HG03378 (cell line): Measurements from ENCODE around the gene CRMP1.
"Not testable (repeated sequence)": the region's sequence is repeated elsewhere in the genome, so short reads cannot be mapped to it uniquely, and the experiment has no call there.

Experiments used
- ATAC-seq: cut with Tn5 transposase; IDR thresholded peaks from one replicate; pipeline ENCODE4 v1.9.1; 2021; ENCODE audit warnings: mild to moderate bottlenecking, moderate library complexity; ENCODE audit not compliant: unreplicated experiment

The CRMP1 gene

GRCh38 chr4:5825321-5826041 lies 67.4 kb downstream of the CRMP1 start:
- ATAC-seq = no peak

DNA sequence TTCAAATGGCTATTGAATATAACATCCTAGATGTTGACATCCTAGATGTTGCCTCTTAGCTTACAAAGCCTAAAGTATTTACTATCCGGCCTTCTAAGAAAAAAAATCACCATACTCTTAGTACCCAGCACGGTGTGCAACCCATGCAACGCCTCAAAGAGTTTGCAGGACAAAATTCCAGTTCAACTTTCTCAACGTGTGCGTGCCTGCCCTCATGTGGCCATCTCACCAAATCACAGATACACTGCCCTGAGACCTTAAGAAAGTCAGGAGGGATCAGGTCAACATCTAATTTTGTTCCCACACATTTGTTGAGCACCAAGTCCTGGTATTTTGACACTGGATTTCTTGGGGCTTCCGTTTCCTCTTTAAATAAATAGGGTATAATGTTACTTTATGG lies 68.3 kb downstream of the CRMP1 start:
- no peak for ATAC-seq

- no peak for ATAC-seq
These were observed 68.7 kb downstream of the CRMP1 start for GRCh38 chr4:5824227-5824626.

DNA sequence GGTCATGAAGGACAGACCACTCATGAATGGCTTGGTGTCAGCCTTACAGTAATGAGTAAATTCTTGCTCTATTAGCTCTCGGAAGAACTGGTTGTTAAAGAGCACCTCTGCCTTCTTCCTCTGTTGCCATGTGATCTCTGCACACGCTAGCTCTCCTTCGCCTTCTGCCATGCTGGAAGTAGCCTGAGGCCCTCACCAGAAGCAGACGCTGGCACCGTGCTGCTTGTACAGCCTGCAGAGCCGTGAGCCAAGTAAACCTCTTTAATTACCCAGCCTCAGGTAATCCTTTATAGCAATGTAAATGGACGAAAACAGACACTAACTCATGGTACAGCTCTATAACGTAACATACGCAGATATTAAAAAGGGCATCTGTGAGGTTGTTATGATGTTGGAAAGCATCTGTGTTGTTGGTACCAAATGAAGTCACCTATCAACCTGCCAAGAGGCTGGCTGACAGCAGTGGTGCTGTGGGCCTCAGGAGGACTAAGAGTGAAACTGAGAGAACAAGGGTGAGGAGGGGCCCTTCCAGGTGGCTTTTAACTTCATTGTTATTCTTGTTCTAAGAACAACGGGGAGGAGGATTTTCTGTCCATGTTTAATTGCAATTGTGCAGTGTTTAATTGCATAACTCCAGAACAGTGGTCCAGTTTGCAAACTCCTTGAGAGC lies 69.2 kb downstream of the CRMP1 start:
- ATAC-seq = no peak

GRCh38 chr4:5822619-5823018 lies 70.3 kb downstream of the CRMP1 start:
- ATAC-seq = no peak

GRCh38 chr4:5821665-5822358 lies 71.1 kb downstream of the CRMP1 start:
- ATAC-seq = no peak

DNA sequence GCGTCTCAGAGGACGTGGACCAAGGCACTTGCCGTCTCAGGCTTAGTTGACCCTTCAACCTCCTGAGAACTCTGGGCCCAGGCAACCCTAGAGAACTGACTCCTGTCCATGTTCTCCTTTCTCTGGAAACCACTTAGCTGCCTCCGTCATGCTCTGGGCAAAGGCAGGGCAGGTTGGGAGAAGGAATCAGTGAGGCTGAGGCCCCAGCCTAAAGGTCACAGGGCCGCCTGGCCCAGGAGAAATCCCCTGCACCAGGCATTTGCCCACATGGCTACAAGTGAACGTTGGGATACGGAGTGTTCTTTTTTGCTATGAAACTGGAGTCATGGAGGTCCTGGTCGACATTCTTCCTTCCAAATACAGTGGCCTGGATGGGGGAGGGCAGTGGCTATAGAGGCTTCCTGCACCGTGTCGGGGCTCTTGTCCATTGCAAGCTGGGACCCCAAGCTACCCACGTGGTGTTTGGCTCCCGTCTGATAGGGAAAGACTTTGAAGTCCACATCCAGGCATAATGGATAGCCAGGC lies 76.0 kb downstream of the CRMP1 start:
- ATAC-seq = no peak

DNA sequence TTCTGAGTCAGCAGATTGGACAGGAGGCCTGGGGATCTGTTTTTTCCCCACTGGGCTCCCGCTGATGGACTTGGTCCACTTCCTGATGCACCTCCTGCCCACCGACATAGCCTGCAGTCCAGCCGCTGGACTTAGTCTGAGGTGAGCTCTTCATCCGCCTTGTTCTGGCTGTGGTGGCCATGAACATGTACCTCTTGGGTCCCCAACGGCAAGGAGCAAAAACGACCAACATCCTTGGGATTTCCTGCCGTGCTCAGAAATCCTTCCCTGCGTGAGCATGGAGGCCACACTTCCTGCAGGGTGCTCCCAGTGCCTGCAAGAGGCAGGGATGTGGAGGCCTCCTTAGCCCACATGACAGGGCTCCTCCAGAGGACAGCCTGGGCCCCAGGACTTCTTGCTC lies 76.8 kb downstream of the CRMP1 start:
- ATAC-seq = no peak

DNA sequence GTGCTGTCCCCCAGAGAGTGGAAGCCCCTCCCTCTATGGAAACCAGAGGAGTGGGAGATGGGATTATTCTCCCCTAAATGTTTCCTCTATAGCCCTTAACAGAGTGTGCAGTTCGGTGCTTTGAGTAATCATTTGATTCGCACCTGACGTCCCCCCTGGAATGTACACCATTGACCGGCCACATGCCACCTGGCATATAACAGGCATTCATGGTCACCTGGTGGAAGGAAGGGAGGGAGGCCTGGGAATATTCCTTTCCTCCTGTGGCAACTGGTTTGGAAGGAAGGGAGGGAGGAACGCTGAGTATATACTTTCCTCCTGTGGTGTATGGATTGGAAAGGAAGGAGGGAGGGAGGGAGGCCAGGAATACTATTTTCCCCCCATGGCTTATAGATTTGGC lies 77.2 kb downstream of the CRMP1 start:
- ATAC-seq = no peak

- no peak for ATAC-seq
These were observed 78.5 kb downstream of the CRMP1 start for GRCh38 chr4:5814421-5814820.

DNA sequence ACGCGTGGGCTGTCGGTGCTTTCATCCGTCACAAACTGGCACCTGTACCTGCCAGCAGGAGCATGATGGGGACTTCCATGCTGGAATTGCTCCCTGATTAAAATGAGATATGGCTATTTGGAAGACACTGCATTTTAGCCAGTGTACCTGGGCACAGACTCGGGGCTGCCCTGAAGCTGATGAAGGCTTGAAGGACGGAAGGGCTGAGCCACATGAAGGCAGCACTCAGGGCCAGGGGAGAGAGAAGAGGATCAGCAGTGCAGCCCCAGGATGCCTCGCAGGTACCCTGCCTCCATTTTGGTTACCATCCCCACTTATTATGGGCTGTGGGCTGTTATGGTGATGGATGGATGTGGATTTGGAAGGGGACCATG lies 79.0 kb downstream of the CRMP1 start:
- ATAC-seq = no peak

GRCh38 chr4:5812506-5813229 lies 80.2 kb downstream of the CRMP1 start:
- no peak for ATAC-seq

DNA sequence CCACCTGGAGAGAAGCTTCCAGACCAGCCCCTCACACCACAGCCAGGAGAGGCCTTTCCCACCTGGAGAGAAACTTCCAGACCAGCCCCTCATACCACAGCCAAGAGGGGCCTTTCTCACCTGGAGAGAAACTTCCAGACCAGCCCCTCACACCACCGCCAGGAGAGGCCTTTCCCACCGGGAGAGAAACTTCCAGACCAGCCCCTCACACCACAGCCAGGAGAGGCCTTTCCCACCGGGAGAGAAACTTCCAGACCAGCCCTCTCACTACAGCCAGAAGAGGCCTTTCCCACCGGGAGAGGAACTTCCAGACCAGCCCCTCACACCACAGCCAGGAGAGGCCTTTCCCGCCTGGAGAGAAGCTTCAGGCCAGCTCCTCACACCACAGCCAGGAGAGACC lies 80.8 kb downstream of the CRMP1 start:
- not testable (repeated sequence) for ATAC-seq

DNA sequence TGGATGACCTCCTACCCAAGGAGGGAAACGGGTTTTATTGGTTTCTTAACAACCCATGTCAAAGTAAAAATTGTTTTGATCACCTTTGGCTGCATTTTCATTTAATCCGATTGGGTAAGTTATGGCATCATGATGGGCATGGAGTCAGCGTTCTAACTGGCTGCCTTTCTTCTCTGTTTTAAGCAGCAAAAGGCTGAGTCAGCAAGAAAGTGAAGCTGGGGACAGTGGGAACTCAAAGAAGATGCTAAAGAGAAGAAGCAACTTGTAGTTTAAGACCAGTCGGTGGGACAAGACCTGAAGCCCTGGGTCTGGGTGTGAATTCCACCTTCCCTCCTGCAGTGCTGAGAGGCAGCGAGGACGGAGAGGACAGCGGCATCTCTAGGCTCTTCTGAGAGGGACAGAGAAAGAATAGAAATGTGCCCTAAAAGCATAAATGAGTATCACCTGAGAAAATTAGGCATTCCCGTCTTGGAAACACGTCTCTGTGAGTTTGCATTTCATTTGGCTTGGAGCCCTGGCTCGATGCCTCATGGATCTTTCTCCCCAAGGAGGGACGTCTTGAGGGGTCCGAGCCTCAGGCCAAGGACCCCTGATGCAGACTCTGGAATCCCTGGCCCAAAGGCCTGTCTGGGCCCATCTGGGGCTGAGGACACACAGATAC lies 82.0 kb downstream of the CRMP1 start:
- ATAC-seq = no peak

DNA sequence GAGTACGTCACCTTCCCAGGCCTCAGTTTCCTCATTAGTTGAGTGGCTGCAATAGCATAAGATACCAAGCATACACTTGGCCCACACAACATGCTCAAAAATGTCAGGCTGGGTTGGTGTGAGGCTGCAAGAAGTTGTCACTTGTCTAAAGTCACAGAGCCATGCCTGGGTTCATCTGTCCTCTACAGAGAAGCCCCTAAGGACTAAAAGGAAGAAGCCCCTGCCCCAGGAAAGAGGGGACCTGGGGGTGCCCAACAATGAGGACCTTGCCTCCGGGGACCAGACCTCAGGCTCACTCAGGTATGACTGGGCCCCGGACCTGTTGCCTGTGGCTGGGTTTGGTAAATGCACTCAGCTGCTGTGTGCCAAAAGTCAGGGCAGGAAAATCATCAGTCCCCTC lies 82.7 kb downstream of the CRMP1 start:
- ATAC-seq = no peak

DNA sequence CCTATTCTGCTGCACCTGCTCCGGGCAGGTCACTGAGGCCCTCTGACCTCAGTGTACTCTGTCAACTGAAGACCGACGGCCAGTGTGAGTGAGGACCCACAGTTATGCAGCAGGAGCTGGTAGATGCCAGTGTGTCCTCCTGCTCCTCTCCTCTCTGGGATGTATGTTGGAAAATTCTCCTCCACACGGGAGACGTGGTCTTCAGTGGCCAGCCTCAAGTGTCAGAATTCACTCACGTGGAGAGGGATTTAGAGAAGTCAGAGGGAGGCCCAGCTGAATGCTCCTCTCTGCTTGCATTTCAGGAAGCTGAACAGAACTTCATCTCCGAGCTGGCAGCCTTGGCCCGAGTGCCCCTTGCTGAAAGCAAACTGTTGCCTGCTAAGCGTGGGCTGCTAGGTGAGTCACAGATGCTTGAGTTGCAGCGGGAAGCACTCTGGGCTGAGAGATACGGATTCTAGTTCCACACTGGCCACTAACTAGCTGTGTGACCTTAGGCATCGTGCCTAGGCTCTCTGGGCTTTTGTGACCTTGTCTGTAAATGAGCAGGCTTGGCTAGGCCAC lies 83.6 kb downstream of the CRMP1 start:
- ATAC-seq = no peak

GRCh38 chr4:5808081-5808741 lies 84.7 kb downstream of the CRMP1 start:
- ATAC-seq = no peak

GRCh38 chr4:5805270-5805669 lies 87.6 kb downstream of the CRMP1 start:
- no peak for ATAC-seq

DNA sequence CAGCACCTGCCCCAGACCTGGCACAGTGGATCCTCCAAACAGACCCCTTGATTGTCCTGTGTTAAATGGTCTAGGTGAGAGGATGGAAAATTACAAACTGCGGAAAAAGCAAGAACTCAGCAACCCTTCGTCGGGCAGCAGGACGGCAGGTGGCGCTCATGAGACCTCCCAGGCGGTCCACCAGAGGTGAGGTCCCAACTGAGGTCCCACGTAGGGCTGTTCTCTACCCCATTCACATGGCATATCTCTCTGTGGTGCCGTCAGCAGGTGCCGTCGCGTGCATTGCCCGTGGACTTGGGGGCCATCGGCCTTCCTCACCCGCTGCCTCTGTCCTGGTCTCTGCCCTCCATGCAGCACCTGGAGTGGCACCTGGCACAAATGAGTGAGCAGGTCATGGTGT lies 88.2 kb downstream of the CRMP1 start:
- no peak for ATAC-seq

GRCh38 chr4:5802565-5802964 lies 90.3 kb downstream of the CRMP1 start:
- ATAC-seq = no peak
